HG02759 (cell line): ENCODE data around the gene BEST4.
A peak's percentile ranks its signal among the peaks of the same experiment; 100 is the strongest.
"Not testable (repeated sequence)": the region's sequence is repeated elsewhere in the genome, so short reads cannot be mapped to it uniquely, and the experiment has no call there.

ENCODE experiments used
- ATAC-seq: cut with Tn5 transposase; IDR thresholded peaks from one replicate; pipeline ENCODE4 v1.9.1; 2021; ENCODE audit warnings: mild to moderate bottlenecking, moderate library complexity; ENCODE audit not compliant: unreplicated experiment

The BEST4 gene

DNA sequence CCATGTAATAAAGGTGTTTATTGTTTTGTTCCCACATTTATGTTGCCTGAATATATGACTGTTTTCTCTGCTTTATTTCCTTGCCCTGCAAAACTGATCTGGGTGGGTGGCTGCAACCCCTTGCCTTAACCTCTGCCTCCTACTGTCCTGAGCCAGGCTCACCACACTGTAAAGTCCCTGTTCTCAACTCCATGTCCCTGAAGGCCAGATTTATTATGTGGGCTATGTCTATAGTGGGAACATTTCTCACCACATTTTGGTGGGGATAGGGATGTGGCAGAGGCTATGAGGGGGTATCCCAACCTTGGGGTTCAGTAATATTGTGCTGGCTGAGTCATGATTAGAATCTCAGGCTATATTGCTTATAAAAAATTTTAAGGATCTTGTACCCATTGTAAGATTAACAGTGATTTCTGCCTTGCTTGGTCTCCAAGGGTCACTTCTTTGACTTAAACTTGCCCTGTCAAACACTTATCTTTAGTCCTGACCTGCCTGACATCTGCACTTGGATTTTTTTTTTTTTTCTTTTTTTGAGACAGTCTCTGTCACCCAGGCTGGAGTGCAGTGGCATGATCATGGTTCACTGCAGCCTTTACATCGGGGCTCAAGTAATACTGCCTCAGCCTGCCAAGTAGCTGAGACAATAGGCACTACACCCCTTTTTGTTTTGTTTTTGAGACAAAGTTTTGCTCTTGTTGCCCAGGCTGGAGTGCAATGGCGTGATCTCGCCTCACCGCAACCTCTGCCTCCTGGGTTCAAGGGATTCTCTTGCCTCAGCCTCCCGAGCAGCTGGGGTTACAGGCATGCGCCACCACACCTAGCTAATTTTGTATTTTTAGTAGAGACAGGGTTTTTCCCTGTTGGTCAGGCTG is 9.0 kb downstream of the BEST4 start:
- ATAC-seq: no peak

DNA sequence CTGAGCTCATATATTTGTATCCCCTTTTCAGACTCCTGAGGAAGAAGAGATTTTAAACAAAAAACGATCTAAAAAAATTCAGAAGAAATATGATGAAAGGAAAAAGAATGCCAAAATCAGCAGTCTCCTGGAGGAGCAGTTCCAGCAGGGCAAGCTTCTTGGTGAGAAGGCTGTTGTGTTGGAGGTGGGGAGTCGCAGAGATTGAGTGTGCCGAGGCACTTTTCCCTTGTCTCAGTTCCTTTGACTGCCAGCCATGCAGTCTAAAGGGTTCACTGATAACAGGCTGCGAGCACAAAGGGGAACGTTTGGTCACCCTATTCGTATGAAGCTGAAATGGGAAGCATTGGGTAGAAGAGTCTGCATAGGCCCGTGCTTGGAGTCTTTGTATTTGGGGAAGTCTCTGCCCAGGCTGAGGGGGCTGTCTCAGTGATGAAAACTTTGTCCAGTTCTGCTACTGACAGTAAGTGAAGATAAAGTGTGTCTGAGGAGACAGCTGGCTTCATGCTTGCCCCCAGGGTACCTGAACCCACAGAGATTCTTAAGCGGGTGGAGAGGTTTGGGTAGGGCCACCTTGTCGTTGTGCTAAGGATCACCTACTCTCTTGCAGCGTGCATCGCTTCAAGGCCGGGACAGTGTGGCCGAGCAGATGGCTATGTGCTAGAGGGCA is 9.9 kb downstream of the BEST4 start:
- ATAC-seq: no peak

DNA sequence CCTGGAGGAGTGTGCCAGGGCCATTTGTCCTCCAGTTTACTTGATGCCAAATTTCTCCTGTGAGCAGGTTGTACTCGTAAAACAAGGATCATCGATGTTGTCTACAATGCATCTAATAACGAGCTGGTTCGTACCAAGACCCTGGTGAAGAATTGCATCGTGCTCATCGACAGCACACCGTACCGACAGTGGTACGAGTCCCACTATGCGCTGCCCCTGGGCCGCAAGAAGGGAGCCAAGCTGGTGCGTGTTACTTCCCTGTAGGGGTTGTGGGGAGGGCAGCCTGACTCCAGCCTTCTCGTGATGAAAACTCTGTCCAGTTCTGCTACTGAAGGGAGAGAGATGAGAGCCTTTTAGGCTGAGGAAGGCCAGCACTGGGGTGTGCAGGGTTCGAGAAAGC is 10.4 kb downstream of the BEST4 start:
- no peak for ATAC-seq

DNA sequence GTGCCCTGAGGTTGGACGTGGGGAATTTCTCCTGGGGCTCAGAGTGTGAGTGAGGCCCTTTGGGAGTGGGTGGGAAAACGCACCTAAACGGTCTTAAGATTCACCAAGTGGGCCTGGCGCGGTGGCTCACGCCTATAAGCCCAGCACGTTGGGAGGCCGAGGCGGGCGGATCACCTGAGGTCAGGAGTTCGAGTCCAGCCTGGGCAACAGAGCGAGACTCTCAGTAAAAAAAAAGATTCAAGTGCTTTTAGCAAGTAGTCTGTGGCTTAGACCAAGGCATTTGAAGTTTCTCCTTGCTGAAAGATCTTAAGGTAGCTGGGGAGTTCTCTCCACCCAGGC is 11.3 kb downstream of the BEST4 start:
- ATAC-seq: no peak

DNA sequence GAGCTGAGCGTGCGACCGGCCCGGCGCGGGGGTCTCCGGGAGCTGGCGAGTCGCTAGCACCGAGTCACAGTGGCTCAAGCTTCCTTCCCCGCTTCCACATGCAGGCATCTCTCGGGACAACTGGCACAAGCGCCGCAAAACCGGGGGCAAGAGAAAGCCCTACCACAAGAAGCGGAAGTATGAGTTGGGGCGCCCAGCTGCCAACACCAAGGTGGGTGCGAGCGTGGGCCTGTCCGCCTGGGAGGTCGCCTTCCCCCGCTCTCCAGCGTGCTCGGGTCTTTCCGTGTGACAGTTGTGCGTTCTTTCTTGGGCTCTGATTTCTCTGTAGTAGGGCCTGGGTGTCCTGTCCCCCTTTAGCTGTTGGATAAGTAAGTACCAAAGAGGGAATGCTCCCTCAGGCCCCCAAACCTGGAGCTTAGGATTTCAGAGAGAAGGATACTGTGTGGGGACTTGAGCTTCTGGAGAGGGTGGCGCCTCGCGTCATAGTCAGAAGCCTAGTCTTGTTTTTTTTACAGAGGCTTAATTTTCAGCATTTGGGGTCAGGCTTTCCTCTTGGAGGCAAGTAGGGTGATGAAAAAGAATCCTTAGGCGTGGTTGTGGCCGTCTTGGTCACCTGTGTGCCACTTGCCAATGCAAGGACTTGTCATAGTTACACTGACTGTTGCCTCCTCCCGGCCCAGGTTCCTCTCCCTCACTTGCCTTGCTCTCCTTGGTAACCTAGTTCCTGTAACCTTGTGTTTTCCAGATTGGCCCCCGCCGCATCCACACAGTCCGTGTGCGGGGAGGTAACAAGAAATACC is 11.8 kb downstream of the BEST4 start:
- peak; percentile 24 for ATAC-seq

DNA sequence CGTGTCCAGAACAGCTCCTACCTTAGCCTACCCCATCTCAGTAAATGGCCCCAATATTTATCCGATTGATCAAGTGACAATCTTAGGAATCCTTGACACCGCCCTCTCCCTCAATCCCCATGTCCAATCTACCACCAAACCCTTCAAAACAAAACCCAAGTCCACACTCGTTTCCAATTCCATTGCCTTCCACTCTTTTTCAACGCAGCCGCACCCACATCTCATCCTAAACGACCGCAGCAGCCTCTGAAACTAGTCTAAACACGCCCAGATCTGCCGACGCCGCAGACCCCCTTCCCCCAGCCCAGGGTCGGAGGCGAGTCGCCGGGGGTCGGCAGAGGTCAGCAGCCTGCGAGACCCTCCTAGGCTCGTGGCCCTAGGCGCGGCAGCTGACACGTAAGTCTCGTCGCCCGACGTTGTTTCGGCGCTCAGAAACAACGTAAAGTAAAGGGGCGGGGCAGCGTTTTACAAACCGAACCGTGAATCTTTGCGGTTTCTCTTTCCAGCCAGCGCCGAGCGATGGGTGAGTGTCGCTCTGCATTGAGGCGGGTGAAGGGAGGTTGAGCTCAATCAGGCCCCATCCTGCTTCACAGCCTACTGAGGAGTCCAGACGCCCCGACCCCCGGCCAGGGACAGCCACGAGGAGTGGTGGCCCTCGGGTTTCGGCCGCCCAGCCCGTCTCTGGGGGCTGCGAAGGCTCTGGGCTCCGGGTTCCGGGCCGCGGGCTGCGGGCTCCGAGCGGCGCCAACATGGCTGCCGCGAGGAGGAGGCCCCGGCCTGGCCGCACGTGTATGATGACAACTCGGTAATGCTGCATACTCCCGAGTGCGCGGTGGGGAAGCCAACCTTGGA is 12.7 kb downstream of the BEST4 start, which contains the start of gene RPS8:
Gene RPS8, plus strand, starts transcription at position 463 of the 852 bp plus-strand sequence. Its CDS starts 57 bp downstream, at position 520.
- peak; percentile 79 for ATAC-seq

DNA sequence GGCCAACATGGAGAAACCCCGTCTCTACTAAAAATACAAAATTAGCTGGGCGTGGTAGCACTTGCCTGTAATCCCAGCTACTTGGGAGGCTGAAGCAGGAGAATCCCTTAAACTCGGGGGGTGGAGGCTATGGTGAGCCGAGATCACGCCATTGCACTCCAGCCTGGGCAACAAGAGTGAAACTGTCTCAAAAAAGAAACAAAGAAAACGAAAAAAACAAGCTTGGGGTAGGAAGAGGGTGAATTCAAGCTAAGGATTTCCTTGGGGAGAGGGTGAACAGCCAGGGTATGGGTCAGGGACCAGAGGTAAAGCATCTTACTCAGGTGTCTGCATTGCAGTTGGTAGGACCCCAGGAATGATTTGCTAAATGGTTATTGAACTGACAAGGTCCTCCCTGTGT is 21.5 kb downstream of the BEST4 start:
- not testable (repeated sequence) for ATAC-seq

DNA sequence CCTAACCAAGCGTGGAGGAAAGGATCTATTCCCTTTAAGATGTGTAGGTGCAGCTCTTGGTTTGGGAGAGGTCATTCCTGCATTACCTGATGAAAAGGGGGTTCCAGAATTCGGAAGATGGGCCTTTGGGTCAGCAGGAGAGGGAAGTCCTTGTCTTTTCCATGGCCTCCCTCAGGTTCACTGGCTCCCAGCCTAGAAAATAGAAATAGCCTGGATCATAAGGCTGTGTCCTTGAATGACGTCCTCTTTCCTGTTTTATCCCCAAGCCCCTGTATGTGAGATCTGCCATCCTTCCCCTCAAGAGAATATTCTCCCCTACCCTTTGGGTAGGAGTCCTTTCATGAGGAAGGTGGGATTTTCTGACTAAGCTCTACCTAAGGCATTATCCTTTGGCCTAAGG is 27.1 kb downstream of the BEST4 start:
- no peak for ATAC-seq

DNA sequence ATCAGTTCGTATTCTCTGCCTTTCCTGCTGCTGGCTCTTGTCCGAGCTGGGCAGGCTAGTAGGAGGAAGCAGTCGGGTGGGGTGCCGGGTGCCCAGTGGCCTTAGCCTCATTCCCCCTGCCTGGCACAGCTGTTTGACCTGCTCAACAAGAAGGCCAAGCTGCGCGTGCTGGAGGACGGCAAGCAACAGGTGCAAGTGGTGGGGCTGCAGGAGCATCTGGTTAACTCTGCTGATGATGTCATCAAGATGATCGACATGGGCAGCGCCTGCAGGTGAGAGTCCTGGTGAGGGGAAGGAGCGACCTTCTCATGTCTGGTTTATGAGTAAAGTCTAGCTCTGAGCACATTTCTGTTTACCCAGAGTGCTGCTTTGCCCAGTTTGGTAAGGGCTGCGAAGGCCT is 28.9 kb downstream of the BEST4 start:
- no peak for ATAC-seq

DNA sequence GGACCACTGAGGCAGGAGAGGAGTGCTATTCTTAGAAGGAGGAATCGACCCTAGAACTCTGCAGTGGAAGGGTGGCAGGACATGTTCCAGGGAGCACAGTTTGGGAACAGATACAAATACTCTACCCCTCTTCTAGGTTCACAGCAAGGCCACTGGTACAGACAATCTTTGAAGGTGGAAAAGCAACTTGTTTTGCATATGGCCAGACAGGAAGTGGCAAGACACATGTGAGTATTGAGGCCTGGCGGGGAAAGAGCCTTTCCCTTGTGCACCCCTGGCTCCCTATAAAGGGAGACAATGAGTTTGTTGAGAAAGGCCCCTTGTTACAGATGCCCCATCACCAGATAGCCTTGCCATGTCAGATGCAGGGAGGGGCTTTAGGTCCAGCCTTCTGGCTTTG is 30.6 kb downstream of the BEST4 start:
- peak; percentile 52 for ATAC-seq

DNA sequence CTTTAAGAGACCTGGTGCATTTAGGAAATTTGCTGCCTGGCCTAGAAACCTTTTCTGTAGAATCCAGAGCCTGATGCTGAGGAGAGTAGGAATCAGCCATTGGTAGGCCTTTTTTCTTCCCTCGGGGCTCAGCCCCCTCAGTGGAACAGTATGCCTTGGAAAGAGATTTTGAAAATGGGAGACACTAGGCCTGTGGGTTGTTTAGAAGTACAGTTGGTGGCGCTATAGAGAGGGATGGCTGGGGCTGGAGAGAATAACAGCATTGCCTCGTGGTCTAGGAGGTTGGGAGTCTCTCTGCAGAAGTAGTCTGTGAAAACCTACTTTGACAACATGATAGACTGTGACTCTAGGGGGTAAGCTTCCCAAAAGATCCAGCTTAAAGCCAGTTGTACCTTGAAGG is 40.1 kb downstream of the BEST4 start:
- no peak for ATAC-seq

DNA sequence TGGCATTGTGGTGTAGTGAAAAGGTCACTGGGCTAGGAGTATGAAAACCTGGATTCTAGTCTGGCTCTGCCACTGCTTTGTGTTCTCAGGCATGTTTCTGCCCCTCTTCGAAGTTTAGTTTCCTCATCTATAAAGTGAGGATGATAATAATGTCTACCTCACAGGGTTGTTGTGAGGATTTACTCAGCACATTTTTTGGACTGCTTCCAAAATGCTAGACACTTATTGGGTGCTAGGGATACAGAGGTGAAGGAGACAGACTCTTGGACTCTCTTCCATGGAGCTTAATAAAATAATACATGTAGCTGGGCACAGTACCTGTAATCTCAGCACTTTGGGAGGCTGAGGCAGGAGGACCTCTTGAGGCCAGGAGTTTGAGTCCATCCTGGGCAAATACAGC is 44.8 kb downstream of the BEST4 start:
- no peak for ATAC-seq

DNA sequence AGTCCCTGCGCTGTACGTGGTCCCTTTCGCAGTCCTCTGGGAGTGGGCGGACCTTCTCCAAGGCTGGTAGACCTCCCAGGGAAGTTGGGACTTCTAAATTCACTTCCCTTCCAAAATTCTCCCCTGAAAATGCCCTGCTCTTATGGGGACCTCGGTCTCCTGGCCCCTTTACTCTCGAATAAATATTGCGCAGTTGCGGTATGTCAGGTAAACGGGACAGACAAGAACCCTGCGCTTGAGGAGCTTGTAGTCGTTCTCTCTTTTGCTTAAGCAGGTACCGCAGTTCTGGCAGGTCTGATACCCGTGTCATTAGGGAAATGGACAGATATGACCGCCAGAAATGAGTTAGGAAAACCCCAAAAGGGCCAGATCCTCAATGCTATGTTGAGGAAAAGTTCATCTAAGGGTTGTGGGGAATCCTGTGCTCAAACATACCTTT is 47.8 kb downstream of the BEST4 start:
- ATAC-seq: no peak

DNA sequence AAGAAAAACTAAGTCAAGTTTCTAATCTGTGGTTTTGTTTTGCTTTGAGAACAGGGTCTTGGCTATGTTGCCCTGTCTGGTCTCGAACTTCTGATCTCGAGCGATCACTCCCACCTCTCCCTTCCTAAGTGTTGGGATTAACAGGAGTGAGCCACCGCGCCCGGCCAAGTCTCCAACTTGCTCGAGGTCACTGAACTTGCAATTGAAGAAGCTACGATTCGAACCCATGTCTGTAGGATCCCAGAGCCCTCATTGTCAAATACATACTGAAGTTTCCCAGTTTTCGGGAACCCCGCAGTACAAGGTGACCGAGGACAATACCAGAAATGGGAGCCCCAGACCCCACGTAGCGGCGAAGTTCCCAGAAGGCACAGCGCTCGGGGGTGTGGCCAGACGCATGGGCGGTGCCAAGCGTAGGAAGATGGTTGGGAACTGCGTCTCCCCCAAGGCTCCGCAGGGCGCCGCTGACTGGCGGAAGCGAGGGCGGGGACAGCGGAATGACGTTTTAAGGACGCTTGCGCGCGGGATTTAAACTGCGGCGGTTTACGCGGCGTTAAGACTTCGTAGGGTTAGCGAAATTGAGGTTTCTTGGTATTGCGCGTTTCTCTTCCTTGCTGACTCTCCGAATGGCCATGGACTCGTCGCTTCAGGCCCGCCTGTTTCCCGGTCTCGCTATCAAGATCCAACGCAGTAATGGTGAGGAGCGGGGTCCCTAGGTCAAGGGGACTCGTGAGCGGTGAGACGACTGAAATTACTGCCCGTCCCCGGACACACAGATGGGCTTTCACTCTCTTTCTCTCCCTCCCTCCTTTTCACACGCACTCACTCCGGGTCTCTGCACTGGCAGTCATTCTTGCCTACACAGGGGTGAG is 48.4 kb downstream of the BEST4 start, which contains the start of gene KIF2C:
Gene KIF2C, plus strand, starts transcription at position 531 of the 872 bp plus-strand sequence. Its CDS starts 96 bp downstream, at position 627.
- ATAC-seq: peak; percentile 98

DNA sequence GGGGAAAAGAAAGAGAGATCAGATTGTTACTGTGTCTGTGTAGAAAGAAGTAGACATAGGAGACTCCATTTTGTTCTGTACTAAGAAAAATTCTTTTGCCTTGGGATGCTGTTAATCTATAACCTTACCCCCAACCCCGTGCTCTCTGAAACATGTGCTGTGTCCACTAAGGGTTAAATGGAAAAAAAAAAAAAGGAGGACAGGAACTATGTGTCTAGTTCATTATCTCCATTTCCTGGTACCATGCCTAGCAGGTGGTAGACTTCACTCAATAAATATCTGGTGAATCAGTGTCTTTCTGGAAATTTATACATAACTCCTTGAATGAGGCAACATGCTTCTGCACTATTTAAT is 49.0 kb downstream of the BEST4 start:
- not testable (repeated sequence) for ATAC-seq

DNA sequence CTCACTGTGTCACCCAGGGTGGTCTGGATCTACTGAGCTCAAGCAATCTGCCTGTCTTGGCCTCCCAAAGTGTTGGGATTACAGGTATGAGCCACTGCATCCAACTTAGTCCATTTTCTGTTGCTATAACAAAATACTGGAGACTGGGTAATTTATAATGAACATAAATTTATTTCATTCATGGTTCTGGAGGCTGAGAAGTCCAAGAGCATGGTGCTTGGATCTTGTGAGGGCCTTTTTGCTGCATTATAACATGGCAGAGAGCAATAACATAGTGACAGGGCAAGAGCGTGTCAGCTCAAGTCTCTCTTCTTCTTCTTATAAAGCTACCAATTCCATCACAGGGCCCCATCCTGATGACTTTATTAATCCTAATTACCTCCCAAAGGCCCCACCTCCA is 52.0 kb downstream of the BEST4 start:
- ATAC-seq: no peak

DNA sequence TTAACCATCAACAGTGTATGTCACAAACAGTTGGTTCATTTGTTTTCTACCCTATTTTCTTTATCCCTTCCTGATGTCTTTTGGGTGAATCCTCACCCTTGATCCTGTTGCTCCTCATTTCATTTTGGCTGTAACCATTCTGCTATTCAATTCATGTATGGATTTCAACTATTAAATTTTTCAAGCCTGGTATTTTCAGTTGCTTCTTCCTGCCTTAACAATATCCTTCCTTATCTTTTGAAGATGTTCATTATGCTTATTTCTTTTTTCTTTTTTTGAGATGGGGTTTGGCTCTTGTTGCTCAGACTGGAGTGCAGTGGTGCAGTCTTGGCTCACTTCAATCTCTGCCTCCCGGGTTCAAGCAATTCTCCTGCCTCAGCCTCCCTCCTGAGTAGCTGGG is 54.2 kb downstream of the BEST4 start:
- ATAC-seq: no peak
